AG09309 (cell line): Measurements from ENCODE around the gene ITGB4.

Experiments used
- DNase-seq: peaks from one replicate; pipeline ENCODE4 v3.0.0-alpha.2; 2010; ENCODE audit warnings: low read depth
- H3K4me3 ChIP-seq: 2 replicates; pipeline ENCODE4 v1.5.1; 2011; ENCODE audit warnings: mild to moderate bottlenecking, low read depth, low read length, moderate library complexity; ENCODE audit not compliant: control insufficient read depth
- TF ChIP-seq, protein P1 (sequence below): IDR thresholded peaks from 2 replicates; pipeline ENCODE4 v1.5.1; 2011; ENCODE audit warnings: mild to moderate bottlenecking, low read depth, low read length, inconsistent platforms; ENCODE audit not compliant: insufficient read depth, control insufficient read depth; ENCODE audit errors: missing control alignments

ITGB4 gene

GRCh38 chr17:75689441-75689873 is 31.8 kb upstream of the ITGB4 start:
- TF ChIP-seq, protein P1, sequence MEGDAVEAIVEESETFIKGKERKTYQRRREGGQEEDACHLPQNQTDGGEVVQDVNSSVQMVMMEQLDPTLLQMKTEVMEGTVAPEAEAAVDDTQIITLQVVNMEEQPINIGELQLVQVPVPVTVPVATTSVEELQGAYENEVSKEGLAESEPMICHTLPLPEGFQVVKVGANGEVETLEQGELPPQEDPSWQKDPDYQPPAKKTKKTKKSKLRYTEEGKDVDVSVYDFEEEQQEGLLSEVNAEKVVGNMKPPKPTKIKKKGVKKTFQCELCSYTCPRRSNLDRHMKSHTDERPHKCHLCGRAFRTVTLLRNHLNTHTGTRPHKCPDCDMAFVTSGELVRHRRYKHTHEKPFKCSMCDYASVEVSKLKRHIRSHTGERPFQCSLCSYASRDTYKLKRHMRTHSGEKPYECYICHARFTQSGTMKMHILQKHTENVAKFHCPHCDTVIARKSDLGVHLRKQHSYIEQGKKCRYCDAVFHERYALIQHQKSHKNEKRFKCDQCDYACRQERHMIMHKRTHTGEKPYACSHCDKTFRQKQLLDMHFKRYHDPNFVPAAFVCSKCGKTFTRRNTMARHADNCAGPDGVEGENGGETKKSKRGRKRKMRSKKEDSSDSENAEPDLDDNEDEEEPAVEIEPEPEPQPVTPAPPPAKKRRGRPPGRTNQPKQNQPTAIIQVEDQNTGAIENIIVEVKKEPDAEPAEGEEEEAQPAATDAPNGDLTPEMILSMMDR: no peak
- no peak overlapping the region for H3K4me3 ChIP-seq
- DNase-seq: no peak

GRCh38 chr17:75691371-75691791 is 29.9 kb upstream of the ITGB4 start:
- H3K4me3 ChIP-seq: no peak overlapping the region
- TF ChIP-seq, protein P1: no peak

GRCh38 chr17:75691801-75692626 is 29.2 kb upstream of the ITGB4 start:
- no peak for DNase-seq
- TF ChIP-seq, protein P1: no peak
- no peak overlapping the region for H3K4me3 ChIP-seq

More at GRCh38 chr17:75691371-75691791, 29.9 kb upstream of the ITGB4 start:
- DNase-seq: no peak

DNA sequence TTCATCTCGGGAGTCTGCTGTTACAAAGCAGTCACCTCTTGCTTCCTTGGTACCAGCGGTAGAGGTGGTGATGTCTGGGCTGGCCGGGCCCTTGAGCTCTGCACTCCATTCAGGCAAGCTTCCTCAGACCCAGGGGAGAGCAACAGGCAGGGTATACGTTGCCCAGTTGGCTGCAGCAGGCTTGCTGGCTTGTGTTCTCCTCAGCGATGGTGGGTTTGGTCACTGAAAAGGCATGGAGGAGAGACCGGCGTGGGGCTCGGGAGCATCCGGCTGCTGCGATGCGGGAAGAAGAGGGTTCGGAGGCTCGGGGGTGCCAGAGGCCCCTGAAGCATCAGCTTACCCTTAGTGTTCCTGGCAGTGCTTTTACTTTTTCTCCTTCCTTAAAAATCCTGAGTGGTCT is 28.3 kb upstream of the ITGB4 start:
- DNase-seq: no peak
- TF ChIP-seq, protein P1: no peak
- H3K4me3 ChIP-seq: no peak overlapping the region

DNA sequence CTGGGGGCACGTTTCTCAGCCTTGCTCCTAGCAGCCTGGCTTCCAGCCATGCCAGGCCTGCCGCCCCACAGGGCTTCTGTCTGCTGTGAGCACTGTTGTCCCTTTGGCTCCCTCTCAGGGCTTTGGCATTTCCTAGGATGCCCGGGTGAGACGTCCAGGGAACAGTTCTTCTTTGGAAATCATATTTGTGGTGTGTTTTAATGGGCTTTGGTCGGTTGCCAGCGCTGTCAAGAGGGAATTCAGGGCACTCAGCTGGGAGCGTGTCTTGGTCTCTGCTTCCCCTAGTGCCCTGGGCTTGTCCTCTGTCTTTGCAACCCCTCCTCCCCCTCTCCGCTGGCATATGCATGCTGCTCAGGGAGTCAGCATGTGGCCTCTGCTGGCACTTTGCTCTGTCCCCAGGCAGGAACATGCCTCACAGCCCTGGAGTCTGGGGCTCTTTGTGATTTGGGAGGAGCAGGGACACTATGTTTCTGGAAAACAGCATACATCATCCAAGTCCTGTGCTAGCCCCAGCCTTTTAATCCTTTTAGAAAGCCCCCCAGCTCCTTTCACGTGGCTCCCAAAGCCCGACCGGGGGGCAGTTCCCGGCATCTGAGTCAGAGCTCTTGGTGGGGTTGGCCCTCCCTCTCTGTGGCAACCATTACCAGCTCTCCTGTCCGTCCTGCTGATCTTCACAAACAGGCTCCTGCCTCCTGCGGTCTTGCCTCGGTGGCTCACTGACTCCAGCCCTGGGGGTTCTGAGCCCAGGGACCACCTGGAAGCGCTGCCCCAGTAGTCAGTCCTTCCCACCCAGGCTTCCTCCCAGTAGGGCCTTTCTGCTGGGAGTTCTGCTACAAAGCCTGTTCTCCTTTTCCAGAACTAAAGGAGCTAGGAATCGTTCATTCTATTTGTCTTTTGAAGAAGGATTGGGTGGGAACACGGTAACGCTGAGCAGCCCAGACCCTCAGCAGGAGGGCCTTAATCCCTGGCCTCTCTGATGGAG is 27.5 kb upstream of the ITGB4 start:
- H3K4me3 ChIP-seq: no peak overlapping the region
- peak; percentile 91 for DNase-seq

DNA sequence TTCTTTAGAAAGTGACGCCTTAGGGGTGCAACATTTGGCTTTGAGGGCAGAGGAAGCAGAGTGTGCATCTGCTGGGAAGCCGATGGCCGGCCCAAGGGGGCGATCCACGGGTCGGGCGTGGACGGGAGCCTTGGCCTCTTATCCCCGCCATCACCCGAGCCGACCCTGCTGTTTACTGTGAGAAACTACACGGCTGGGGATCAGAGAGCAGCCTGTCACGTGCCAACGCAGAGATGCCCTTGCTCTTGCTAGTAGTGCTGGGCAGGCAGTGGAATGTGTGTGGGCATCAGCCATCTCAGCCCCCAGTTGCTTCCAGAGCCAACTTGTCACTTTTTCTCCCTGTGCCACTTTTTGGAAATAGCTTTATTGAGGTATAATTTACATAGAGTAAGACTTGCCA is 26.7 kb upstream of the ITGB4 start:
- DNase-seq: no peak
- no peak overlapping the region for H3K4me3 ChIP-seq
- TF ChIP-seq, protein P1: no peak

More for the DNA sequence above, 27.5 kb upstream of the ITGB4 start:
- TF ChIP-seq, protein P1: peak; percentile 38
